ENCODE data around the gene AKAP13. TPM values are rescaled to one million over a fixed set of nuclear protein-coding genes. Genes with fewer than 3 reads are reported as not detected.
A peak's percentile ranks its signal among the peaks of the same experiment; 100 is the strongest.
"Not testable (repeated sequence)": the region's sequence is repeated elsewhere in the genome, so short reads cannot be mapped to it uniquely, and the experiment has no call there.

Gene AKAP13
- total RNA-seq, 2 experiments from 2014 or later, result 83.2 to 85.2 TPM

- no peak overlapping the region for H3K4me3 Mint-ChIP-seq
- no peaks in the 10 kb centered on the region for H3K9me3 Mint-ChIP-seq
- H3K36me3 Mint-ChIP-seq, result peaks cover 10% of the 10 kb centered on the region
- H3K27ac Mint-ChIP-seq, result no peak overlapping the region
- no peaks in the 10 kb centered on the region for H3K27me3 Mint-ChIP-seq
- DNase-seq, result no peak
- H3K4me1 Mint-ChIP-seq, result peaks cover 48% of the 10 kb centered on the region
Observed at GRCh38 chr15:85509973-85510372, 129.6 kb downstream of the AKAP13 start.

GRCh38 chr15:85514413-85514812, 134.0 kb downstream of the AKAP13 start:
- no peaks in the 10 kb centered on the region for H3K27me3 Mint-ChIP-seq
- H3K9me3 Mint-ChIP-seq, result no peaks in the 10 kb centered on the region
- no peak for DNase-seq
- no peak overlapping the region for H3K27ac Mint-ChIP-seq
- no peak overlapping the region for H3K4me3 Mint-ChIP-seq
- peaks cover 17% of the 10 kb centered on the region for H3K36me3 Mint-ChIP-seq
- H3K4me1 Mint-ChIP-seq, result peaks cover 49% of the 10 kb centered on the region

- DNase-seq, result no peak
- Mint-ChIP-seq H3K27me3 (no peaks in the 10 kb centered on the region), H3K4me1 (peaks cover 42% of the 10 kb centered on the region), H3K27ac (no peak overlapping the region), H3K36me3 (peaks cover 17% of the 10 kb centered on the region), H3K9me3 (no peaks in the 10 kb centered on the region), H3K4me3 (no peak overlapping the region)
Observed at GRCh38 chr15:85515212-85515611, 134.8 kb downstream of the AKAP13 start.

DNA sequence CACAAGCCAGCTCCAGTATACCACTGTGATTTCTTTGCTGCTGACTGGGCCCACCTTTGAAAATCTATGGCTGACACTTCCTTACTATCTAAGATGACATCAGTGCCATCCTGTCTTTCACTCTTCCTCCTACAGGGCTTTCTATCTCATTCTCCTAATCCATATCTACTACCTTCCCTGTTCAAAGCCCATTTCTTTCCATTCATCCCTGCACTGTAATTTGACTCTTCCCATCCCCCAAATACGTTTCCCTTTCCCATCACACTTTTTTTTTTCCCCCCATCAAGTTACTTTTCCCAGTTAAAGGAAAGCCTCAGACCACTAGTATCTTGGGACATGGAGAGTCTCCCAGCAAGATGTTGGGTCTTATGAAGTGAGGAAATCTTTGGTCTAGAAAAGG, 136.7 kb downstream of the AKAP13 start:
- H3K27me3 Mint-ChIP-seq, result no peaks in the 10 kb centered on the region
- DNase-seq, result no peak
- no peak overlapping the region for H3K4me3 Mint-ChIP-seq
- H3K4me1 Mint-ChIP-seq, result peaks cover 35% of the 10 kb centered on the region
- H3K27ac Mint-ChIP-seq, result no peak overlapping the region
- peaks cover 19% of the 10 kb centered on the region for H3K36me3 Mint-ChIP-seq
- no peaks in the 10 kb centered on the region for H3K9me3 Mint-ChIP-seq

DNA sequence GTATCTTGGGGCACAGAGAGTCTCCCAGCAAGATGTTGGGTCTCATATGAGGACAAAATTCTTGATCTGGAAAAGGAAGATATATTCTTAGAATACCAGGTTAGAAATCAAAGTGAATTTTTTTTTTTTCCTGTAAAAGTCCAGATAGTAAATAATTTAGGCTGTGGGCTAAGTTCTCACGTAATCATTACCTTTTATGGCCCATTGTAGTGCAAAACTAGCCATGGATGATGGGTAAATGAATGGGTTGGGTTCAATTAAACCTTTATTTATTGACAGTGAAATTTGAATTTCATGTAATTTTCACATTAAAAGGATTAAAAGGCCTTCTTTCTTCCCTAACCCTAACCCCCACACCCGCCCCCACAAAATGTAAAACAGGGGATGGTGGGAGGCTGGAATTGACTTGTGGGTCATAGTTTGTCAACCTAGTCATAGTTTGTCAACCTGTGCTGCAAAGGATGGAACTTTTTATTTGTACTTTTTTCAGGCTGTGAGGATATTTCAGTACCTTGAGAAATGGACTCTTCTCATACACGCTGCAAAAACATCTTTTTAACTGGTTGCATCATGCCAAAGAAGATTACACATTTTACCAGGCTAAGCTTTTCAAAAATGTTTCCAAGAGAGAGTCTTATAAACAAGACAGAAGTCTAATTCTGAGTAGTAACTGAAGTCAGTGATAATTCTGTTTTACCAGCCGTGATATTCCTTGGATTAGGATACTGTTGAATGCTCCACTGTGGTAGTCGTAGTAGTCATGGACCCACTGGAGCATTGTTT, 138.8 kb downstream of the AKAP13 start:
- Mint-ChIP-seq H3K27me3 (no peaks in the 10 kb centered on the region), H3K36me3 (peaks cover 18% of the 10 kb centered on the region), H3K4me1 (peaks cover 39% of the 10 kb centered on the region), H3K4me3 (no peak overlapping the region), H3K9me3 (no peaks in the 10 kb centered on the region), H3K27ac (no peak overlapping the region)
- no peak for DNase-seq

DNA sequence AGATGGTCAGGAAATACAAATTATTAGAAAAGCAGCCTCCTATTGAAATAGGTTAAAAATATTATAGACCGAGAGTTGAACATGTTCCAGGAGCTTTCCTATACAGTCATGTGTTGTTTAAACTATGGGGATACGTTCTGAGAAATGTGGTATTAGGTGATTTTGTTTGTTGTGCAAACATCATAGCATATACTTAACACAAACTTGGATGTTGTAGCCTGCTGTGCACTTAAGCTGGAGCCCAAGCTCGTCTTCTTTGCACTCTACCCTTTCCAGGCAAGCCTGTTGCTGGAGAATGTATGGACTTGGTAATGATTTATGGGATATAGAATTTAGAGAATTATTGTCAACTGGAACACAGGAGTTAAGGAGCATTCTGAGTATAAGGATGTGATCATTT, 140.2 kb downstream of the AKAP13 start:
- no peak overlapping the region for H3K27ac Mint-ChIP-seq
- H3K27me3 Mint-ChIP-seq, result no peaks in the 10 kb centered on the region
- H3K9me3 Mint-ChIP-seq, result no peaks in the 10 kb centered on the region
- H3K4me3 Mint-ChIP-seq, result no peak overlapping the region
- no peak for DNase-seq
- peaks cover 20% of the 10 kb centered on the region for H3K36me3 Mint-ChIP-seq
- H3K4me1 Mint-ChIP-seq, result peaks cover 43% of the 10 kb centered on the region

DNA sequence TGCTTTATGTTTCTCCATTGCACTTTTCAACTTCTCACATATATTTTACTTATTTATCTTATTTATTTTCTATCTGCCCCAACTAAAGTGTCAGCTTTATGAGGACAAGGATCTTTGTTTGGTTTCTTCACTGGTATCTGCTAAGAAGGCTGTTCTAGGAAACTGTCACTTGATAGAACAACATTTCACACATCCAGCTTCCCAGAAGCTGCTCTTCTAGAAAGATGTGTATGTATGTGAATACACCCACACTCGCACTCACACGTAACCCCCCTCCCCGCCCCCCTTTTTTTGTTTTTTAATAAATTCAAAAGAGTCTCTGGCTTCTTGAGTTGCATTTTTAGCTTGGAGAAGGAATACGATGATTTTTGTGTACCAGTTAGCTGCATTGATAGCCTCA, 143.1 kb downstream of the AKAP13 start:
- peaks cover 12% of the 10 kb centered on the region for H3K36me3 Mint-ChIP-seq

DNA sequence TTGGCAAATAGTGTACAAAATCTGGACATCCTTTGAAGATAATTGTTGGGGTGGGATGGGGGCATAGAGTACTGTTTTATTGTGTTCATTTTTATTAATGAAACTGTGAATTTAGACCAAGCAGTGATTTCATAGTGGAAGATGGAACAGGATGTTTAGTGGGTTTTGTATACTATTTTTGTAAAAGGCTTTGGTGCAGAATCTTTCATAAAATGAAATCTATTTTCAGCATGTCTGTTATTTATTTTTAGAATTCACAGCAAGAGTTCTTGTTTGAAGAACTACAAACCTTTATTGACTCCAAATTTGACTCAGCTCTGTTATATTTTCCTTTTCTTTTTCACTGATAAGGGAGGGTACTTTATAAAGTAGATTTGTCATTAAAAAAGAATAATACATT, 145.4 kb downstream of the AKAP13 start:
- no peak overlapping the region for H3K27ac Mint-ChIP-seq

More for the DNA sequence above, 143.1 kb downstream of the AKAP13 start:
- H3K9me3 Mint-ChIP-seq, result no peaks in the 10 kb centered on the region
- no peaks in the 10 kb centered on the region for H3K27me3 Mint-ChIP-seq
- no peak overlapping the region for H3K4me3 Mint-ChIP-seq
- no peak overlapping the region for H3K27ac Mint-ChIP-seq
- H3K4me1 Mint-ChIP-seq, result peaks cover 39% of the 10 kb centered on the region
- DNase-seq, result no peak

DNA sequence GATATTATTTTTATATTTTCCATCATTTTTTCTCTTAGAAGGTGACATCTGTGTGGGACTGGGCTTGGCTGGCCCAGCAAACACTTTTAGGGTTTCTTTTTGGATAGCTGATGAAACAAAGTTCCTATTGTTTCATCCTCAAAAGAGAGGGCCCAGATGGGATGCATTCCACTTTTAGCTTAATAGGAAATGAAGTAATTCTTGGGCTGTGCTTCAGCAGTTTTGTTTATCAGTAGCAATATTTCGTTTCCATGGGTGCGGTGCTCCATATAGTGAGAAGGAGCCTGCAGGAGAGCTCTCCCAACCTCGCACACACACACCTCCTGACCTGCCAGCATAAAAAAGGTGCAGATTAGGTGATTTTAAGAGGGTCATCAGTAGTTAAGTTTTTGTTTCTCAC, 147.5 kb downstream of the AKAP13 start:
- Mint-ChIP-seq H3K27ac (peak overlapping the region; percentile 23), H3K4me3 (no peak overlapping the region), H3K9me3 (no peaks in the 10 kb centered on the region), H3K27me3 (no peaks in the 10 kb centered on the region), H3K4me1 (peaks cover 41% of the 10 kb centered on the region), H3K36me3 (peaks cover 21% of the 10 kb centered on the region)
- DNase-seq, result no peak

More for the DNA sequence above, 145.4 kb downstream of the AKAP13 start:
- no peaks in the 10 kb centered on the region for H3K27me3 Mint-ChIP-seq
- no peak for DNase-seq
- H3K4me3 Mint-ChIP-seq, result no peak overlapping the region
- no peaks in the 10 kb centered on the region for H3K9me3 Mint-ChIP-seq
- peaks cover 15% of the 10 kb centered on the region for H3K36me3 Mint-ChIP-seq
- peaks cover 33% of the 10 kb centered on the region for H3K4me1 Mint-ChIP-seq

GRCh38 chr15:85530079-85530478, 149.7 kb downstream of the AKAP13 start:
- peaks cover 28% of the 10 kb centered on the region for H3K36me3 Mint-ChIP-seq
- no peaks in the 10 kb centered on the region for H3K9me3 Mint-ChIP-seq
- DNase-seq, result no peak
- H3K4me3 Mint-ChIP-seq, result no peak overlapping the region
- H3K27me3 Mint-ChIP-seq, result no peaks in the 10 kb centered on the region
- H3K4me1 Mint-ChIP-seq, result peaks cover 55% of the 10 kb centered on the region
- no peak overlapping the region for H3K27ac Mint-ChIP-seq

DNA sequence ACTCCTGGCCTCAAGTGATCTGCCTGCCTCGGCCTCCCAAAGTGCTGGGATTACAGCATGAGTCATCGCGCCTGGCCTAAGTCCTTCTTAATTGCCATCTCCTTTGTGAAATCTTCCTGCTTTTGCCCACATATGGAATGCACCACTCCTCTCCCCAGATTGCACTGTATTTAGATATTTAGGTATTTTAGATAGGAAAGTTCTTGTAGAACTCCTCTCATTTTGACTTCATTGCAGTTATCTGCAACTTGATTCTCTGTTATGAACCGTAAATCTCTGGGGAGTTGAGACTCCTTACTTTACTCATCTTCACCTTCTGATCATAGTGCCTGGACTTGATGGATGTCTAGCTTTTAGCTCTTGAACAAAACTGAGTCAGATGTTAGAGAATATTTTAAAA, 150.7 kb downstream of the AKAP13 start:
- Mint-ChIP-seq H3K9me3 (no peaks in the 10 kb centered on the region), H3K27me3 (no peaks in the 10 kb centered on the region), H3K27ac (no peak overlapping the region), H3K4me3 (no peak overlapping the region), H3K4me1 (peaks cover 56% of the 10 kb centered on the region), H3K36me3 (peaks cover 31% of the 10 kb centered on the region)
- DNase-seq, result no peak

DNA sequence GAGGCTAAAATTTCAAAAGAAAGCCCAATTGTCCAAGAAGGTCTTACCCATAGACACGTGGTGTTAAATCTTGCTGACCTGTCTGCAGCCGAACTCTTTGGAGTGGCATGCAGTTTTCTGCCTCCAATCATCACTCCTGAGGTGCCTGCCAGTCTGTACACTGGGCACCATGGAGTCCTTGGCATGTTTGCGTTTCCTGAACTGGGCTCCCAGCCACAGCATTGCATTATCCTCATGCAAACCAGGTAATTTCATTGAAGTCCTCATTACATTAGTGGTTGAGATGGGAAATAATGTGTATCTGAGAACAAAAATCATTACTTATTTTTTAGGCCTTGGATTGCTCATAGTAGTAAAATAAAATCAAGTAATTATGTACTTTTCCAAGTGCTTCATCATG, 152.3 kb downstream of the AKAP13 start:
- no peak overlapping the region for H3K4me3 Mint-ChIP-seq
- H3K36me3 Mint-ChIP-seq, result peaks cover 33% of the 10 kb centered on the region
- H3K27me3 Mint-ChIP-seq, result no peaks in the 10 kb centered on the region
- H3K27ac Mint-ChIP-seq, result peak overlapping the region; percentile 54
- no peaks in the 10 kb centered on the region for H3K9me3 Mint-ChIP-seq
- DNase-seq, result no peak
- peaks cover 58% of the 10 kb centered on the region for H3K4me1 Mint-ChIP-seq

- DNase-seq, result peak; percentile 10
- Mint-ChIP-seq H3K9me3 (no peaks in the 10 kb centered on the region), H3K36me3 (peaks cover 35% of the 10 kb centered on the region), H3K27me3 (no peaks in the 10 kb centered on the region), H3K4me3 (peak overlapping the region; percentile 40), H3K27ac (peak overlapping the region; percentile 78), H3K4me1 (peaks cover 54% of the 10 kb centered on the region)
Observed at GRCh38 chr15:85534031-85534430, 153.6 kb downstream of the AKAP13 start.

GRCh38 chr15:85535533-85536330, 155.3 kb downstream of the AKAP13 start:
- not testable (repeated sequence) for H3K27me3 Mint-ChIP-seq, H3K9me3 Mint-ChIP-seq, H3K4me3 Mint-ChIP-seq, DNase-seq, H3K27ac Mint-ChIP-seq
- H3K4me1 Mint-ChIP-seq, result peaks cover 58% of the 10 kb centered on the region
- peaks cover 35% of the 10 kb centered on the region for H3K36me3 Mint-ChIP-seq

DNA sequence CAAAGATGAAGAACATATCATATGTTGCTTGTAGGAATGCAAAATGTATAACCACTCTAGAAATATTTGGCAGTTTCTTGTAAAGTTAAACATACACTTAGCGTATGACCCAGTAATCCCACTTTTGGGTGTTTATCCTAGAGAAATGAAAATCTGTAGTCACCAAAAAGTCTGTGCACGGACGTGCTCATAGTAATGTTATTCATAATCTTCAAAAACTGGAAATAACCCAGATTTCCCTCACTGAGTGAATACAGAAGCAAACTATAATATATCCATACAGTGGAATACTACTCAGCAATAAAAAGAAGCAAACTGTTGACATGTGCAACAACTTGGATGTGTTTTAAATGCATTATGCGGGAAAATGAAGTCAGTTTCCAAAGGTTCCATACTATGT, 155.9 kb downstream of the AKAP13 start:
- no peaks in the 10 kb centered on the region for H3K27me3 Mint-ChIP-seq
- no peak for DNase-seq
- H3K4me1 Mint-ChIP-seq, result peaks cover 60% of the 10 kb centered on the region
- H3K27ac Mint-ChIP-seq, result no peak overlapping the region
- H3K36me3 Mint-ChIP-seq, result peaks cover 30% of the 10 kb centered on the region
- no peak overlapping the region for H3K4me3 Mint-ChIP-seq
- no peaks in the 10 kb centered on the region for H3K9me3 Mint-ChIP-seq

Data from activated naive CD8-positive, alpha-beta T cell treated with anti-CD3 and anti-CD28 coated beads for 36 hours (primary cell).